COR-L47 (cell line): Measurements from ENCODE around the gene ASMTL.
"Not testable (repeated sequence)": the region's sequence is repeated elsewhere in the genome, so short reads cannot be mapped to it uniquely, and the experiment has no call there.

Experiments
- DNase-seq: peaks from one replicate; lab custom pipeline; 2025; lab: John Stamatoyannopoulos, UW

Gene ASMTL

DNA sequence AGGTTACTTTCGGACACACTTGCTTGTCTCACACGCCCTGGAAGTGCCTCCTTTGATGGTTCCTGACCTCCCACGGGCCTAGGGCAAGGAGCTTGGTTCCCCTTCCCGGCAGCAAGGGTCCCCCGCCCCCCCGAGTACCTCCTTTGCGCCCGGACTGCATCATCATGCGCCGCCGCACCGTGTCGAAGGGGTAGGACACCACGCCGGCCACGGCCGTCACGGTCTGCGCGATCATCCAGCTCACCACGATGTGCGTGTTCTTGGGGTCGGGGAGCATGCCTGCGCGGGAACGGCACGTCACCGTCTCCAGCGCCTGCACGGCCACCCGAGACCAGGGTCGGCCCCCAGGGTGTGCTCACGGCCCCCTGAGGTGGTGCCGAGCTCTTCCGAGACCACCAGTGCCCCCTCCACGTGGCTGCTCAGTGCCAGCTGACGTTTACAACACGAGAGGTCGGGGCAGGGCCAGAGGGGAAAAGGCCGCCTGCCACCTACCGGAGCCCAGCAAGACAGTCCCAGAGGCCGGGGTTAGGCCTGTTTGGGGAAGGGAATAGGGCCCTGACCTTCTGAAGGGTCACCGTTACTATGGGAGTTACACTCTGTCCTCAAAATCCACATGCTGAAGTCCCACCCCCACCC, 65.5 kb downstream of the ASMTL start:
- no peak for DNase-seq

DNA sequence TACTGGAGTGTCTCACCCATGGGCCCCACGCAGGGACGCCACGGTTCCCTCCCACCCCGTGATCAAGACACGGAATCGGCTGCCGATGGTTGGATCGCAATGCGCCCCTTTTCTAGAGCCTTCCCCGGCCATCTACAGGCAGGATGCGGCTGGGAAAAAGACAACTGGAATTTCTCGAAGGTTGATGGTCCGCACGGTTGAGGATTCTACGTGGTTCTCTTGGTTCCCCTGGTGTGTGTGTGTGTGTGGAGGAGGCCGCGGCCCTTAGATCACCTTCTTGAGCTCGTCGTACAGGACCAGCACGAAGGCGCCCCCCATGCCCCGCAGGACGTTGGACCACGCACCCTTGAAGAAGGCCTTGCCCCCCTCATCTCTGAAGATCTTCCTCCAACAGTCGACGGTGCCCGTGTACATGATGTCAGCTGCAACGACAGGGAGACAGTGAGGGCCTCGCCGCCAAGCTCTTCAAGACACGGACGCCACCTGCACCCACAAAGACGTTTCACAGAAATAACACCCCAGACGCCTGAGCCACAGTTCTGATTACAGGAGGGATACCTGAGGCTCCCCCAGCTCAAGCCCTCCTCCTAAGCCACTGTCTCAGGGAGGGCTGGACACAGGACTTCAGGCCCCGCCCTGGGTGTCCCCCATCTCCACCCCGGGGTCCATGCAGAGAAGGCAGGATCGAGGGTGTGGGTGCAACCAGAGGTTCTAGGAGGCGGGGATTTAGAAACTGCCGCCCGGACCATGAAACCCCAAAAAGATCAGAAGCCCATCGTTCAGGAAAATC, 66.2 kb downstream of the ASMTL start:
- no peak for DNase-seq

- no peak for DNase-seq
Observed at GRCh38 chrX:1385253-1386223, 67.2 kb downstream of the ASMTL start.

DNA sequence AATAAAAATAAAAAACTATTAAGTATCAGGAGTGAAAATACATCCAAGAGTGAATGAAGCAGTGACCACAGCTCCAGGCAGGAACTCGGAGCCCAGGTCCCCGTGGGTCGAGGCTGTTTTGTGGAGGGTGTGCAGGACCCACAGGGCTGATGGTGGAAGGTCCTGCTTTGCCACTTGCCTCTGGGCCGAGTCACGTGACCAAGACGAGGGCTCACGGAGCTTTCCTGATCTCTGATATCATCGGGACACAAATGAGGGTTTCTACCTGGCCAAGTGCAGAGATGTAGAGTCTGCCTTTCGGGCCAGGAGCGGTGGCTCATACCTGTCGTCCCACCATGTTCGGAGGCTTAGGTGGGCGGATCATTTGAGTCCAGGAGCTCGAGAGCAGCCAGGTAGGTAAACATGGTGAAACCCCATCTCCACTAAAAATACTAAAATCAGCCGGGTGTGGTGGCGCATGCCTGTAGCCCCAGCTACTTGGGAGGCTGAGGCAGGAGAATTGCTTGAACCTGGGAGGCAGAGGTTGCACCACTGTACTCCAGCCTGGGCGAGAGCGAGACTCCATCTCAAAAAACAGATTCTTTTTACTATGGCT, 68.0 kb downstream of the ASMTL start:
- DNase-seq: no peak

DNA sequence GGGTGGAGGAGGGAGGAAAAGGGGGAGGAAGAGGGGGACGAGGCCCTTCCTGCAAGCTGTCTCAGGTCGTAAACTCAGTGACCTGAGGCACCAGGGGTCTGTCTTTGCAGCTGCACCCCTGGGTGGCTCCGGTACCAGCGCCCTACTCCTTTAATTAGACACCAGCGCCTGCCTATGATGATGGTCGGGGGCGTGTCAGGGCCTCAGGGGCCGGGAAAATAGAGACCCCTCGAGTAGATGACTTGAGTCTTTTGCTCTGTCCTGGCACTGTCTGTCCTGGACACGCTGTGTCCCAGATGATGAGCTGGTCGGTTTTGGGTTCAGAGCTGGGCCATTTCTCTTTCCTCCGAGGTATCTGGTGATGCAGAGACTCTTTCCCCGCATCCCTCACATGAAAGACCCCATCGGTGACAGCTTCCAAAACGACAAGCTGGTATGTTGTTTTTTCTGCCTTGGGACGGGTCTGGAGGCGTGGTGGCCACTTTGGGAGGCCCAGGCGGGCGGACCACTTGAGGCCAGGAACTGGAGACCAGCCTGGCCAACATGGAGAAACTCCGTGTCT, 72.0 kb downstream of the ASMTL start:
- no peak for DNase-seq

- DNase-seq: no peak
Observed at GRCh38 chrX:1378306-1378759, 74.4 kb downstream of the ASMTL start.

DNA sequence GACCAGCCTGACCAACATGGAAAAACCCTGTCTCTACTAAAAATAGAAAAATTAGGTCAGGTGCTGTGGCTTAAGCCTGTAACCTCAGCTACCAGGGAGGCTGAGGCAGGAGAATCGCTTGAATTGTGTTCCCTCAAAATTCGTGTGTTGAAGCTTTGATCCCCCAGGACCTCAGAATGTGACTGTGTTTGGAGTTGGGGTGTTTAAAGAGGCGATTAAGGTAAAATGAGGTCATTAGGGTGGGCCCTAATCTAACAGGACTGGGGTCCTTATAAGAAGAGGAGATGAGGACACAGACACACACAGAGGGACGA, 84.4 kb downstream of the ASMTL start:
- no peak for DNase-seq

GRCh38 chrX:1366363-1366762, 86.3 kb downstream of the ASMTL start:
- not testable (repeated sequence) for DNase-seq

DNA sequence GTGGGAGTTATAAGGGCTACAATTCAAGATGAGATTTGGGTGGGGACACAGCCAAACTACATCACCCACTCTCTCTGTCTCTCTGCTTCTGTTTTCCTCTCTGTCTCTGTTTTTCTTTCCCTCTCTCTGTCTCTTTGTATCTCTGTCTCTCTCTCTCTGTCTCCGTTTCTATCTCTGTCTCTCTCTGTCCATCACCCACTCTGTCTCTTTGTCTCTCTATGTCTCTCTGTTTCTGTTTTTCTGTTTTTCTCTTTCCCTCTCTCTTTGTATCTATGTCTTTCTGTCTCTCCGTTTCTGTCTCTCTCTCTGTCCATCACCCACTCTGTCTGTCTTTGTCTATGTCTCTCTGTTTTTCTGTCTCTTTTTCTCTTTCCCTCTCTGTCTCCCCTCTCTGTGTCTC, 90.8 kb downstream of the ASMTL start:
- no peak for DNase-seq

GRCh38 chrX:1361275-1361674, 91.4 kb downstream of the ASMTL start:
- DNase-seq: no peak

- DNase-seq: no peak
Observed at GRCh38 chrX:1360171-1360570, 92.5 kb downstream of the ASMTL start.

GRCh38 chrX:1359477-1359873, 93.2 kb downstream of the ASMTL start:
- DNase-seq: no peak

GRCh38 chrX:1358793-1359476, 93.8 kb downstream of the ASMTL start:
- DNase-seq: no peak

DNA sequence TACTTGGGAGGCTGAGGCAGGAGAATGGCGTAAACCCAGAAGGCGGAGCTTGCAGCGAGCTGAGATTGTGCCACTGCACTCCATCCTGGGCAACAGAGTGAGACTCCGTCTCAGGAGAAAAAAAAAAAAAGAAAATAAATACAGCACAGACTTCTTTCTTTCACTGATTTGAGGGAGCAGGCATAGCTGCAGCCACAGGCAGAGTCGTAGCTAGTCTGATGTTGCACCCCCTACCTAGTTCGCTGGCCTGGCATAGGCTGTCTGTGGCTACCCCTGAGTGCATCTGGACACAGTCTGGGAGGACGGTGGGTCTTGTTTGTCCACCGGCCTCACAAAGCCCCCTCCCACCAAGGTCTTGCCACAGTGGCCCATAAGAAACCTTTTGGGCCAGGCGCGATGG, 94.7 kb downstream of the ASMTL start:
- DNase-seq: no peak

DNA sequence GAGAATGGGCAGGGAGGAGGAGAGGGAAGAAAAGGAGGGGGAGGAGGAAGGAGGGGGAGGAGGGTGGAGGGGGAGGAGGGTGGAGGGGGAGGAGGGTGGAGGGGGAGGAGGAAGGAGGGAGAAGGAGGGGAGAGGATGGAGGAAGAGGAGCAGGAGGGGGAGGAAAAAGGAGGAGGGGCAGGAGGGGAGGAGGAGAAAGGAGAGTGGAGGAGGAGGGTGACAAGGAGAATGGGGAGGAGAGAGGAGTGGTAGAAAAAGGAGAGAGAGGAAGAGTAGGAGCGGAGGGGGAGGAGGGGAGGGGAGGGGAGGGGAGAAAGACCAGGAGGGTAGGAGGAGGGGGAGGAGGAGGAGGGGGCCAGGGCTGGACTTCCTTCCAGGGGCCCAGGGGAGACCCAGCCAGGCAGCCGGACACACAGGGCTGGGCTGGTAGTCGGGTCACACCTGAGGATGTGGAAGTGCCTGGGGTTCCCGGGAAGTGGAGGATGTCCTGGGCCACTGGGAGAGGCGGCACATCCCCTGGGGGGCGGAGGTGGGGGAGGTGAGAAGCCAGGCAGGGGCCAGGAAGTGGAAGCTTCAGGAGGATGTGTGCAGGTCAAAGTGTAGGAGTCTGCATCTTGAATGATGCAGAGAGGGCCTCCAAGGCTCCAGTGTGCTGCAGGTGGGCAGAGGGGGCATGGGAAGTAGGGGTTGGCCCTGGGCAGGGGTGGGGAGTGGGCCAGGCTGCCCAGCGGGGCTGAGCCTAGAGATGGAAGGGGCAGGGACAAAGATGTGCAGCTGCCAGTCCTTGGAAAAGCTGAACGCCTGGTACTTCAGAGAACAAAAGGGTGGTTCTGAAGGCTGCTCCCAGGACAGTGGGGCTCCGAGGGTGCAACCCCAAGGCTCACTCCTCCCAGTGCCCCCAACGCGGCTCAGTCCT, 97.3 kb downstream of the ASMTL start:
- no peak for DNase-seq

DNA sequence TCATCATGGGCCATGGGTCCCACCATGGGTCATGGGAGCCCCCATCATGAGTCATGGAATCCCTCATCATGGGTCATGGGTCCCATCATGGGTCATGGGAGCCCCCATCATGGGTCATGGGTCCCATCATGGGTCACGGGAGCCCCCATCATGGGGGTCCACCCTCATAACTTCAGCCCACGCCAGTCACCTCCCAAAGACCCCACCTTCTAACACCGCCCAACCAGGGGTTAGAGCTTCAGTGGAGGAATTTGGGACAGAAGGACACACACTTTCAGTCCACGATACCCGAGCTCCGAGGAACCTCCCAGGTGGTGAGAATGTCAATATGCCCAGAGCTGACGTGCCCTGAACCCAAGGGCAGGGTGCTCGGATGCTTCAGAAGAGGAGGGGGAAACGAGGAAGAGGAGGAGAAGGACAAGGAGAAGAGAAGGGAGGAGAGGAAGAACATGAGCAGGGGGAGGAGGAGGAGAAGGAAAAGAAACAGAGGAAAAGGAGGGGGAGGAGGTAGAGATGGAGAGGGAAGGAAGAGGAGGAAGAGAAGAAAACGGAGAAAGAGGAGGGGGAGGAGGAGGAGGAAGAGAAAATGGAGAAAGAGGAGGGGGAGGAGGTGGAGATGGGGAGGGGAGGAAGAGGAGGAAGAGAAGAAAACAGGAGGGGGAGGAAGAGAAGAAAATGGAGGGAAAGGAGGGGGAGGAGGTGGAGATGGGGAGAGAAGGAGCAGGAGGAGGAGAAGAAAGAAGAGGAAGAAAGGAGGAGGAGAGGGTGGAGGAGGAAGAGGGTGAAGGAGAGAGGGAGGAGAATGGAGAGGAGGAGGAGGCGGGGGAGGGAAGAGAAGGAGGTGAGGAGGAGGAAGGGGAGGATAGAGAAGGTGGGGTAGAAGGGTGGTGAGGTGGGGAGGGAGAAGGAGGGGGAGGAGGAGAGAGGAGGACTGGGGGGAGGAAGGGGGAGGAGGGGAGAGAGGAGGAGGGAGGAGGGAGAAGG, 98.4 kb downstream of the ASMTL start:
- no peak for DNase-seq
